H9 (cell line): ENCODE data around the gene MINDY4. TPM values are rescaled to one million over a fixed set of nuclear protein-coding genes. Genes with fewer than 3 reads are reported as not detected.

Experiments used
- DNase-seq: peaks from one replicate; pipeline ENCODE4 v3.0.0-alpha.2; 2017
- H2AFZ ChIP-seq: one replicate; pipeline ENCODE4 v1.6.1; 2013; ENCODE audit warnings: mild to moderate bottlenecking, low read length, control low read depth, moderate library complexity
- H2AK5ac ChIP-seq: 2 replicates; pipeline ENCODE4 v1.6.1; 2013; ENCODE audit warnings: low read length, control low read depth, mixed read lengths; ENCODE audit not compliant: insufficient read length
- H2BK120ac ChIP-seq: one replicate; pipeline ENCODE4 v1.6.1; 2013; ENCODE audit warnings: low read depth, mild to moderate bottlenecking, low read length, control low read depth, inconsistent platforms; ENCODE audit not compliant: poor library complexity, severe bottlenecking
- H2BK12ac ChIP-seq: 2 replicates; pipeline ENCODE4 v1.6.1; 2013; ENCODE audit warnings: low read length, control low read depth, mixed read lengths, low read depth; ENCODE audit not compliant: insufficient read length
- H2BK15ac ChIP-seq: 2 replicates; pipeline ENCODE4 v1.6.1; 2013; ENCODE audit warnings: low read depth, low read length, control low read depth
- H2BK20ac ChIP-seq: one replicate; pipeline ENCODE4 v1.6.1; 2013; ENCODE audit warnings: low read depth, mild to moderate bottlenecking, low read length, control low read depth, inconsistent platforms; ENCODE audit not compliant: poor library complexity, severe bottlenecking
- H2BK5ac ChIP-seq: 2 replicates; pipeline ENCODE4 v1.6.1; 2013; ENCODE audit warnings: low read length, control low read depth, mixed read lengths; ENCODE audit not compliant: insufficient read length
- H3K14ac ChIP-seq: 2 replicates; pipeline ENCODE4 v1.6.1; 2013; ENCODE audit warnings: low read length, control low read depth; ENCODE audit not compliant: insufficient read depth
- H3K18ac ChIP-seq: 2 replicates; pipeline ENCODE4 v1.6.1; 2013; ENCODE audit warnings: low read depth, mild to moderate bottlenecking, mixed read lengths, low read length, control low read depth; ENCODE audit not compliant: insufficient read length
- H3K23ac ChIP-seq: 2 replicates; pipeline ENCODE4 v1.6.1; 2013; ENCODE audit warnings: low read length, control low read depth, mixed read lengths, low read depth; ENCODE audit not compliant: insufficient read length
- H3K23me2 ChIP-seq: 2 replicates; pipeline ENCODE4 v1.6.1; 2013; ENCODE audit warnings: low read depth, mild to moderate bottlenecking, mixed read lengths, low read length, control low read depth; ENCODE audit not compliant: insufficient read length, poor library complexity, severe bottlenecking
- H3K27ac ChIP-seq: 2 replicates; pipeline ENCODE4 v1.5.1; 2013; ENCODE audit warnings: low read length, control low read depth, mixed read lengths, low read depth; ENCODE audit not compliant: insufficient read length
- H3K27me3 ChIP-seq: 2 replicates; pipeline ENCODE4 v1.6.1; 2013; ENCODE audit warnings: low read length, control low read depth, inconsistent platforms; ENCODE audit not compliant: insufficient read depth
- H3K4ac ChIP-seq: 2 replicates; pipeline ENCODE4 v1.6.1; 2013; ENCODE audit warnings: low read depth, mild to moderate bottlenecking, control low read depth, inconsistent platforms, low read length, moderate library complexity
- H3K4me1 ChIP-seq: 2 replicates; pipeline ENCODE4 v1.6.1; 2013; ENCODE audit warnings: low read length, control low read depth, inconsistent platforms; ENCODE audit not compliant: insufficient read depth
- H3K4me2 ChIP-seq: 2 replicates; pipeline ENCODE4 v1.6.1; 2013; ENCODE audit warnings: low read length, control low read depth, mixed read lengths; ENCODE audit not compliant: insufficient read length, insufficient read depth
- H3K56ac ChIP-seq: 2 replicates; pipeline ENCODE4 v1.6.1; 2013; ENCODE audit warnings: low read depth, mild to moderate bottlenecking, mixed read lengths, low read length, control low read depth; ENCODE audit not compliant: insufficient read length
- H3K79me1 ChIP-seq: 2 replicates; pipeline ENCODE4 v1.6.1; 2013; ENCODE audit warnings: low read depth, mild to moderate bottlenecking, moderate library complexity, low read length, control low read depth, inconsistent platforms; ENCODE audit not compliant: insufficient read depth, poor library complexity, severe bottlenecking
- H3K79me2 ChIP-seq: 2 replicates; pipeline ENCODE4 v1.6.1; 2013; ENCODE audit warnings: low read length, control low read depth, inconsistent platforms; ENCODE audit not compliant: insufficient read depth
- H3K9ac ChIP-seq: 2 replicates; pipeline ENCODE4 v1.6.1; 2013; ENCODE audit warnings: low read length, control low read depth, mixed read lengths; ENCODE audit not compliant: insufficient read length; ENCODE audit errors: extremely low read depth
- H3K9me3 ChIP-seq: one replicate; pipeline ENCODE4 v1.6.1; 2013; ENCODE audit warnings: low read depth, low read length, inconsistent platforms; ENCODE audit not compliant: control insufficient read depth
- H3T11ph ChIP-seq: one replicate; pipeline ENCODE4 v1.6.1; 2013; ENCODE audit warnings: mild to moderate bottlenecking, low read length, control low read depth, inconsistent platforms
- H4K20me1 ChIP-seq: one replicate; pipeline ENCODE4 v1.6.1; 2013; ENCODE audit not compliant: control insufficient read depth, insufficient read length, insufficient read depth
- H4K5ac ChIP-seq: 2 replicates; pipeline ENCODE4 v1.6.1; 2013; ENCODE audit warnings: low read depth, mild to moderate bottlenecking, mixed read lengths, low read length, control low read depth; ENCODE audit not compliant: insufficient read length
- H4K8ac ChIP-seq: replicated peaks from 2 replicates; pipeline ENCODE4 v1.6.1; 2013; ENCODE audit warnings: low read length, control low read depth, mixed read lengths, low read depth; ENCODE audit not compliant: insufficient read length
- H4K91ac ChIP-seq: 2 replicates; pipeline ENCODE4 v1.6.1; 2013; ENCODE audit warnings: low read depth, mild to moderate bottlenecking, moderate library complexity, mixed read lengths, low read length, control low read depth; ENCODE audit not compliant: insufficient read length
- H3K27ac Mint-ChIP-seq, 3 experiments: 2 replicates in 2 of 3; 3 replicates in 1 of 3; pipeline ENCODE4 v1.8.0; 2020 to 2021; ENCODE audit warnings: mixed read lengths in 3 of 3, mild to moderate bottlenecking in 1 of 3, moderate library complexity in 1 of 3
- H3K27me3 Mint-ChIP-seq: 2 replicates; pipeline ENCODE4 v1.8.0; 2021; ENCODE audit warnings: low read depth, mild to moderate bottlenecking, moderate library complexity, mixed read lengths
- H3K36me3 Mint-ChIP-seq, 3 experiments: 2 replicates in 2 of 3; 3 replicates in 1 of 3; pipeline ENCODE4 v1.8.0; 2020 to 2021; ENCODE audit warnings: low read depth in 3 of 3, mixed read lengths in 3 of 3; ENCODE audit not compliant: insufficient read depth in 1 of 3
- H3K4me1 Mint-ChIP-seq, 2 experiments: 2 replicates each; pipeline ENCODE4 v1.8.0; 2020; ENCODE audit warnings: mixed read lengths in 2 of 2
- H3K4me3 Mint-ChIP-seq, 2 experiments: 2 replicates in 1 of 2; 3 replicates in 1 of 2; pipeline ENCODE4 v1.8.0; 2020 to 2021; ENCODE audit warnings: mild to moderate bottlenecking in 2 of 2, mixed read lengths in 2 of 2, moderate library complexity in 1 of 2
- H3K9me3 Mint-ChIP-seq, 2 experiments: 2 replicates in 1 of 2; 3 replicates in 1 of 2; pipeline ENCODE4 v1.8.0; 2020; ENCODE audit warnings: mild to moderate bottlenecking in 2 of 2, mixed read lengths in 2 of 2, moderate library complexity in 1 of 2
- WGBS: extraction: QIAGEN DNeasy Blood & Tissue Kit; methylation state at CpG from one replicate; pipeline ENCODE4 v1.1.7; 2013; ENCODE audit warnings: missing lambda C conversion rate, low lambda C conversion rate, mixed read lengths; ENCODE audit not compliant: insufficient read length; ENCODE audit errors: extremely low coverage; 5-methylcytosine and 5-hydroxymethylcytosine counted together
- total RNA-seq: library from RNA; stranded (reverse); gene quantifications from 2 replicates; pipeline ENCODE4 v1.2.1, GENCODE V29; 2021
- TF ChIP-seq, protein P1 (sequence below): fragments of 200-600 bp; sonication (generic); conservative IDR thresholded peaks from 3 replicates; pipeline ENCODE4 v1.8.0; 2021; ENCODE audit warnings: antibody characterized with exemption, mild to moderate bottlenecking

MINDY4 gene
- total RNA-seq, 1 experiment from 2014 or later = 3.1 TPM

DNA sequence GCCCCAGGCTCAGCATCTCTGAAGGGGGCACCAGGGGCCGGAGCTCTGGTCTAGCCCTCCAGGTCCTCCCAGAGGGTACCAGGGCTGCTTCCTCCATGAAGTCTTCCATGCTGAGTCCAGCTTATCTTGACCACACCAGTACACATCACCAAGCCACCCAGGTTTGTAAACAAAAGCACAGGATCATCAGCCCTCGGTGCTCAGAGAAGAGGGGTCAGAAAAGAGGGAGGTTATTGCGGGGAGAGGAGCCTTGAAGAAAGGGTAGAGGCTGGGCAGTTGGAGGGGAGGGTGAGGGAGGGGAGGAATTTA, 164.3 kb downstream of the MINDY4 start:
- H2BK15ac ChIP-seq = no peak overlapping the region
- WGBS = no CpG with 5 or more reads among the region's 3 CpGs
- H2BK12ac ChIP-seq = no peak overlapping the region
- Mint-ChIP-seq H3K27me3 (peaks cover 72% of the 10 kb centered on the region), H3K9me3 (no peaks in the 10 kb centered on the region; a peak in 1 of 5 replicates), H3K27ac (no peak overlapping the region), H3K36me3 (no peaks in the 10 kb centered on the region), H3K4me3 (no peak overlapping the region), H3K4me1 (peaks cover 6 to 19% of the 10 kb centered on the region in 2 experiments)
- no peak overlapping the region for H3K9ac ChIP-seq
- DNase-seq = no peak
- no peak overlapping the region for H3K4ac ChIP-seq
- no peak overlapping the region for H3K23ac ChIP-seq
- H3K56ac ChIP-seq = no peak overlapping the region
- no peaks in the 10 kb centered on the region; the same call in 1 of the 2 replicates for H3K27me3 ChIP-seq
- peaks cover 3% of the 10 kb centered on the region for H3K23me2 ChIP-seq
- H2BK5ac ChIP-seq = no peak overlapping the region
- no peaks in the 10 kb centered on the region for H4K20me1 ChIP-seq
- no peak overlapping the region for H3K14ac ChIP-seq
- H2AK5ac ChIP-seq = no peak overlapping the region
- H4K91ac ChIP-seq = no peak overlapping the region
- H4K5ac ChIP-seq = no peak overlapping the region
- H3T11ph ChIP-seq = no peak overlapping the region
- no peak overlapping the region for H2BK120ac ChIP-seq
- no peak overlapping the region for H3K18ac ChIP-seq
- H2AFZ ChIP-seq = no peak overlapping the region
- H2BK20ac ChIP-seq = no peak overlapping the region
- no peaks in the 10 kb centered on the region for H3K9me3 ChIP-seq
- H3K79me2 ChIP-seq = no peaks in the 10 kb centered on the region
- H3K79me1 ChIP-seq = no peaks in the 10 kb centered on the region
- H3K4me2 ChIP-seq = no peak overlapping the region
- no peak overlapping the region for H3K27ac ChIP-seq
- no peak overlapping the region for H4K8ac ChIP-seq
- H3K4me1 ChIP-seq = no peaks in the 10 kb centered on the region
- TF ChIP-seq, protein P1, sequence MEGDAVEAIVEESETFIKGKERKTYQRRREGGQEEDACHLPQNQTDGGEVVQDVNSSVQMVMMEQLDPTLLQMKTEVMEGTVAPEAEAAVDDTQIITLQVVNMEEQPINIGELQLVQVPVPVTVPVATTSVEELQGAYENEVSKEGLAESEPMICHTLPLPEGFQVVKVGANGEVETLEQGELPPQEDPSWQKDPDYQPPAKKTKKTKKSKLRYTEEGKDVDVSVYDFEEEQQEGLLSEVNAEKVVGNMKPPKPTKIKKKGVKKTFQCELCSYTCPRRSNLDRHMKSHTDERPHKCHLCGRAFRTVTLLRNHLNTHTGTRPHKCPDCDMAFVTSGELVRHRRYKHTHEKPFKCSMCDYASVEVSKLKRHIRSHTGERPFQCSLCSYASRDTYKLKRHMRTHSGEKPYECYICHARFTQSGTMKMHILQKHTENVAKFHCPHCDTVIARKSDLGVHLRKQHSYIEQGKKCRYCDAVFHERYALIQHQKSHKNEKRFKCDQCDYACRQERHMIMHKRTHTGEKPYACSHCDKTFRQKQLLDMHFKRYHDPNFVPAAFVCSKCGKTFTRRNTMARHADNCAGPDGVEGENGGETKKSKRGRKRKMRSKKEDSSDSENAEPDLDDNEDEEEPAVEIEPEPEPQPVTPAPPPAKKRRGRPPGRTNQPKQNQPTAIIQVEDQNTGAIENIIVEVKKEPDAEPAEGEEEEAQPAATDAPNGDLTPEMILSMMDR = no peak
